Activated CD4-positive, alpha-beta T cell treated with anti-CD3 and anti-CD28 coated beads for 4 hours (primary cell): ENCODE measurements around the gene MEX3A.
"Not testable (repeated sequence)": the region's sequence is repeated elsewhere in the genome, so short reads cannot be mapped to it uniquely, and the experiment has no call there.

ENCODE experiments used
- DNase-seq, 2 donors: peaks; one replicate each; pipeline ENCODE4 v3.0.0-alpha.2; 2020

Gene MEX3A

GRCh38 chr1:156117414-156118176 is 35.3 kb upstream of the MEX3A start:
- DNase-seq: no peak

DNA sequence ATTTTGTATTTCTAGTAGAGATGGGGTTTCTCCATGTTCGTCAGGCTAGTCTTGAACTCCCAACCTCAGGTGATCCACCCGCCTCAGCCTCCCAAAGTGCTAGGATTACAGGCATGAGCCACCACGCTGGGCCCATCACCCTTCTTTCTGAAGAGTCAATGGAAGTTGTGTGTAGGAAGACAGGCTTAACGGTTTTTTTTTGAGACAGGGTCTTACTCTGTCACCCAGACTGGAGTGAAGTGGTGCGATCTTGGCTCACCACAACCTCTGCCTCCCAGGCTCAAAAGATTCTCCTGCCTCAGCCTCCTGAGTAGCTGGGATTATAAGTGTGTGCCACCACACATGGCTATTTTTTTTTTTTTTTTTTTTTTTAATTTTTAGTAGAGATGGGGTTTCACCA is 34.5 kb upstream of the MEX3A start:
- DNase-seq: not testable (repeated sequence)

DNA sequence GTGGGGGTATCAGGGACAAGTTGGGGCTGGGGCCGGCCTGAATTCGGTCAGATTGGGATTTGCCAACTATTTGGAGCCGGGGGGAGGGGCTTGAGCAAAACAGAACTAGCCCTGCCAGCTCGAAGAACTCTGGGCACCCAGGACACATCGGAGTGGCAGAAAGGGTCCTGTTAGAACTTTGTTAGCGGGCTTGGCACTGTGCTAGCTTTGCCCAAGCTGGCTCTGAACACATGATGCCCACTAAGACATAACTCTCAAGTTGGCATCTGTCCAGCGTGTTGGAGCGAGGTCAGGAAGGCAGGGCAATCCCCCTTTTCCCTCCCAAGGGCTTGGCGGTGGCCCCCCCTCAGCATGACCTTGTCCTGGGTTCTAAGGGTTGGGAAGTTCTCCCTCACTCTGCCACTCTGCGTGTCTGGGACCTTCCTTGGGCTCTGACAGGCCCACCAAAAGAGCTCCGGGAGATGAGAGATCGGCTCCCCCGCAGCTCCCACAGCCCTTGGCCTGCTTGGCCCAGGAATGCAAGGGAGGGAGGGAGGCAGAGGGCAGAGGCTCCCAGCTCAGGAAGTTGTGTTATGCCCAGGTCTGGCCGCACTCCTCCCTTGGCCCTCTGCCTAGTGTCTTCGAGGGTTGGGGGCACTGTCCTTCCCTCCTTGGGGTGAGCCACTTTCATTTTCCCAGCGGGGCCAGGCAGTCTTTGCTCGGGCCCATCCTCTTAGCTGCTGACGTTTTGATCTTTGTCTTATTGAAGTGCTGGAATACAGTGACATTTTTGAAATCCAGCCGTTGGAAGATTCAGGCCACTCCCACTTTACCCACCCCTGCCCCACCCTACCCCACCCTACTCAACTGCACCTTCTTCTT is 33.5 kb upstream of the MEX3A start:
- no peak for DNase-seq

- DNase-seq: no peak
Observed at GRCh38 chr1:156114919-156115513, 32.8 kb upstream of the MEX3A start.

DNA sequence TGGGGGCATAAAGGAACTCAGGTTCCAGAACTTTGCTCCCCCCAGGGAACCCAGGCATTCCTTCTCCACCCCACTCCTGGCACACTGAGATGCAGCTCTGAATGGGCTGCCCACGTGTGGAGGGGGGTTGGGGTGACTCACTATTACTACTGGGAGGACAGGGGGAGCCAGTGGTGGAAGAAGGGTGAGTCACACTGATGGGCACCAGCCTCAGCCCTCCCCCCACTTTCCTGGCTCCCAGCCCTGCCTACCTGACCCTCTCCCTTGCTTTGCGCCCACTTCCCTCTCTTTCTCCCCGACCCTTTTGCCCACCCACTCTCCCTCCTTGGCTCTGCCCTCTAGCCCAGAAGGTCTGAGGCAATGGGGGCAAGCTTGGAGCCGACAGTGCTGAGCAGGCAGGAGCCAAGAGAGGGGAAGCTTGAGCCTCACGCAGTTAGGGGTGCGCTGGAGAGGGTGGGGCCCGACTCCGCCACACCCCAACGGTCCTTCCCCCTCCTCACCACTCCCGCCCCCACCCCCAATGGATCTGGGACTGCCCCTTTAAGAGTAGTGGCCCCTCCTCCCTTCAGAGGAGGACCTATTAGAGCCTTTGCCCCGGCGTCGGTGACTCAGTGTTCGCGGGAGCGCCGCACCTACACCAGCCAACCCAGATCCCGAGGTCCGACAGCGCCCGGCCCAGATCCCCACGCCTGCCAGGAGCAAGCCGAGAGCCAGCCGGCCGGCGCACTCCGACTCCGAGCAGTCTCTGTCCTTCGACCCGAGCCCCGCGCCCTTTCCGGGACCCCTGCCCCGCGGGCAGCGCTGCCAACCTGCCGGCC is 32.0 kb upstream of the MEX3A start, which contains the start of gene LMNA:
Gene LMNA (plus strand): TSS at position 611 of the 818 bp plus-strand sequence. CDS start 208 bp downstream, outside the sequence.
- DNase-seq: peak; percentile 84 to 86

DNA sequence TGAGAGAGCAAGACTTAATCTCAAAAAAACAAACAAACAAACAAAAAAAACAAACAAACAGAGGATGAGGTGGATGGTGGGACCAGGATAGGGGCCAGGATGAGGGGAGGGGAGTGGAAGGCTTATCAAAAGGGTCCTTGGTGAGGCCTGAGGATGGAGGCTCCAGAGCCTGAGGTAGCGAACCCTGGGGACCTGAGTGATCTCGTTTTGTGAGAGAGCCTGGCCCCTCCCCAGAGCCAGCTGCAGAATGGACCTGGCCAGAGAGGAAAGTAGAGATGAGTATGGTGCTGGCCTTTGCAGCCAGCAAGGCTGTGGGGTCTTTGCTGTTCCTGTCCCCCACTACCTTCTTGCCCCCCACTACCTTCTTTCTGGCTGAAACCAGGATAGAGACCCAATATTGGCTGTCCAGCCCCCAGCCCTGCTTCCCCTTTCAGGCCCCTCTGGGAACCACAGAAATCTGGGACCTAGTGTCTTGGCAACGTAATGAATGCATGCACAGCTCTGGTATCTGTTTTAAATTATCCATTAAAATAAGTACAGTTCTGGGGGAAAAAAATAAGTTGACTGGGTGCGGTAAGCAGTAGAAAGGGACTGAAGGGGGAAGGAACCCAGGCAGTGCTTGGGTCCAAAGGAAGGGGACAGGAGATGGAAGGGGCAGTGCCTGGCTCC is 31.2 kb upstream of the MEX3A start:
- no peak for DNase-seq

DNA sequence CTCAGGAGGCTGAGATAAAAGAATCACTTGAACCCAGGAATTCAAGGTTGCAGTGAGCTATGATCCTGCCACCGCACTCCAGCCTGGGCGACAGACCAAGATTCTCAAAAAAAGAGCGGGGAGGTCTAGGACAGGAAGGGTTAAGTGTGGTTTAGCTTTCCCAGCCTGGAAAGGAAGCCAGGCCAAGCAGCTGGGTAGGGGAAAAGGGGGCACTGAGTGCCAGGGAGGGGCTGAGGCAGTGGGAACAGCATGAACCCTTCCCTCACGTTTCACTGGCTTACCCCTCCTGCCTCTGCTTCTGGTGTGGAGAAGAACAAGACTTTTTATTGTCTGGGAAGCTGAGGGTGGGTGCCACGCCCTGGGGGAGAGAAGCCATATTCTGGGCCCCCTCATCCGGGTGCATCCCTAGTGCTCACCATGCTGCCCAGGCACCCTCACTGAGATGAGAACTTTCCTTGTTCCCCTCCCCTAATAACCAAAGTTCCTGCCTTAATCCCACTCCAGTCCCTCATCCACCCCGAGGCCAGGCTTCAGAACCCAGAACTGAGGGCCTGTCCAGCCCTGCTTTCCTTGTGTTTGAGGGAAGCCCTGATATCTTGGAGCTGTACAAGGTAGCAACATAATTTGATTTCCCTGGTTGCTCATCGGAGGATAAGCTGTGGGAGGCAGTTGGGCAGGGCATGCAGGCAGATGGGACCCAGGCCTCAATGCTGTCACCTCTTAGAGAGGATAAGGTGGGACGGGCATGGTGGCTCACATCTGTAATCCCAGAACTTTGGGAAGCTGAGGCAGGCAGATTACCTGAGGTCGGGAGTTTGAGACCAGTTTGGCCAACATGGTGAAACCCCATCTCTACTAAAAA is 30.2 kb upstream of the MEX3A start:
- no peak for DNase-seq

DNA sequence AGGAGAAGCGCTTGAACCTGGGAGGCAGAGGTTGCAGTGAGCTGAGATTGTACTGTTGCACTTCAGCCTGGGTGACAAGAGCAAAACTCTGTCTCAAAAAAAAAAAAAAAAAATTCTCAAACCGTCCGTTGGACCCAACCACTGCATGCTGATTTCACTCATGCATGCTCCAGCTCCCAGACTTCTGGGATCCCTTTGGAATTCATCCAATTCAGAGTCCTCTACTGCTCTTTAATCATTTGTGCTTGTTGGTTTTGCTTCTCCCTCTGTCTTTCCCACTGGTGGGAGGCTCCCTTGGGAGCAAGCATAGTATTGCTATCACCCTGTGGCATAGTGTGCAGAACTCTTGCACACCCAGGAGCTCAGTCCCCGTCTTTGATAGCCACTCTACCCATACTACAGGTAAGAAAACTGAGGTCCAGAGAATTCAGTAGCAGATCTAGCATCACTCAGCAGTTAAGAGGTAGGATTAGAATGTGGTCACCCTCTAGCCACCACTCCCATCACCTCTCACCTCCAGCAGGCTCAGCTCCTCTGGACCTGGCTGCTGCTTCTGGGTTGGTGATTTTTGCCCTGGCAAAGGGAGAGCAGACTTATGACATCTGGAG is 29.2 kb upstream of the MEX3A start:
- DNase-seq: no peak

- no peak for DNase-seq
Observed at GRCh38 chr1:156110252-156110651, 28.0 kb upstream of the MEX3A start.

- DNase-seq: no peak
Observed at GRCh38 chr1:156108664-156109241, 26.5 kb upstream of the MEX3A start.

DNA sequence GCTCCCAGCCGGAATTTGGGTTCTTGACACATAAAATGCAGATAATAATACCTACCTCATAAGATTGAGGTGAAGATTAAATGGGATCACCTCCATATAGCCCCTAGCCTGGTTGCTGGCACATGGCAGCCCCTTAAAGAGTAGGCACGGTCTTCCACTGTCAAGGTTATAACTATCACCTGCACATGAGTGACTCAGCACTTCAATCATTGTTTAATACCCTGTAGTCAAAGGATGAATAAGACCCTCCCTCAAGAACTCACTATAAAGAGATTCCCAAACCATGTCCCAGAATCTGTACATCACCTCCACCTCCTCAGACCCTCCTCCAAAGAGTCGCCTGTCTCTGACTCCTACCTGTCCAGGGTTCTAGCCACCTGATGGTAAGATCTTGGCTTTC is 25.8 kb upstream of the MEX3A start:
- DNase-seq: no peak

DNA sequence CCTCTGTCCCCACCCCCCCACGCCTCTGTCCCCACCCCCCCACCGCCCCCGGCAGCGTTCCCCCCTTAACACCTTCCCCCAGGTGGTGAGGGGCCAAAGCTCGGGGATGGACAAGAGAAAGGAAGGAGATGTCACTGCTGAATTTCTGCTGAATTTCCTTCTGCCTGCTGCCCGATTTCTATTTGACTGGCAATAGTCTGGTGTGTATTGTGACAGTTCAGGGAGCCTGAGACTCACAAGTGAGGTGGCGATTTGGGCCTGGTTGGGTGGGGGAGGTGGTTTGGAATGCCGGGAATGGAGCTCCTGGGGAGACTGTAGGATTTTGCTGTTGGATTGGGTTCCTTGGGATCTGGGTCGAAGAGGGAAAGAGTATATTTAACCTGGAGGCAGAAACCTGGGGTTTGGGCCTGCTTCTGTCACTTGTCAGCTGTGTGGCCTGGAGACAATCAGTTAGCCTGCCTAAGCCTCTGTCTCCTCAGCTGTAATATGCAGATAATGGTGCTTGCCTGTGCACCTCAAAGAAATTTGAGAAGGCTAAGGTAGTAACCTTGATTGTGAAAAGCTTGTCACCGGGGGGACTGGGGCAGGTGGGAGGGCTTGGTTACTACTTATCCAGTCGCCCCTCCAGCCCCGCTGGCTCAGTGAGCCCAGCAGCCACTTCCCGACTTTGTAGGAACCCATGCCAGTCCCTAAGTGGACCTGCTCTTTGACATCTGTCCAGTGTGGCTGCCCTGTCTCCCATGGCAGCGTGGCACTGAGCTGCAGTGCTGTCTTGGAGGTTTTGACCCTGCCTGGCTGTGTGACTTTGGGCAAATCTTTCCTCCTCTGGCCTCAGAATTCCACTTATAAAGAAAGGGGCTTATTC is 24.6 kb upstream of the MEX3A start:
- DNase-seq: peak in 1 of 2 donors; percentile 31

GRCh38 chr1:156104861-156105832 is 22.9 kb upstream of the MEX3A start:
- DNase-seq: no peak

DNA sequence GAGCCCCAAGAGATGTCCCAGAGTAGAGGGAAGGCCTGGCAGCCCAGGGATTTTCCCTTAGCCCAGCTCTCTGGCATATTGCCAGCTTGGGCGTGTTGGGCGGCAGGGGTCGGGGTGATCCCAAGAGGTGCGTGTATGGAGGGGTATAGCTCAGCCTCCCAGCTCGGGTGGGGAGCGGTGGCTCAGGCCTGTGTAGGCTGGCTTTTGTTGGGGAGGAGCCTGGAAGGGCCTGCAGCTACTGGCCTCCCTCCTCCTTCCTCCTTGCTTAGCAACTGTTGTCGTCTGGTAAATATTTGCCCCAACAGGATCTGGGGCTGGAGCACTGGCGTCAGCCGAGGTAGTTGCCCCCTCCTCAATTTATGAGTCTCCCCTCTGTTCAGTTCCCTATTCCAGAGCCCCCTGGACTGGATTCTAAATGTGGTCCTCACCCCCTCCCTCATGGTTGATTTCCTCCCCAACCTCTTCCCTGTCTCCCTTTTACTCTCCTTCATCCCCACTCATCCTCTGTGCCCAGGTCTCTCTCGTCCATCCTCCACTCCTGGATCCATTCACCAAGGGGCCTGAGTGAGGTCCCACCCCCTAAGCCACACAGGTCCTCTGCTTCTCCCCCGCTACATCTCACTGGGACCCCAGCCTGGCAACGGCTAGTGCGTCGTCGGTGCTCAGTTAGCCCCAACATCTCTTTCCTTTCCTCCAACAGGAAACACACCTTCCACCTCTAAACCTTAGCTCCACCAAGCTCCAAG is 22.0 kb upstream of the MEX3A start:
- peak in 1 of 2 donors; percentile 39 for DNase-seq

GRCh38 chr1:156103521-156103947 is 21.3 kb upstream of the MEX3A start:
- peak; percentile 39 to 46 for DNase-seq

DNA sequence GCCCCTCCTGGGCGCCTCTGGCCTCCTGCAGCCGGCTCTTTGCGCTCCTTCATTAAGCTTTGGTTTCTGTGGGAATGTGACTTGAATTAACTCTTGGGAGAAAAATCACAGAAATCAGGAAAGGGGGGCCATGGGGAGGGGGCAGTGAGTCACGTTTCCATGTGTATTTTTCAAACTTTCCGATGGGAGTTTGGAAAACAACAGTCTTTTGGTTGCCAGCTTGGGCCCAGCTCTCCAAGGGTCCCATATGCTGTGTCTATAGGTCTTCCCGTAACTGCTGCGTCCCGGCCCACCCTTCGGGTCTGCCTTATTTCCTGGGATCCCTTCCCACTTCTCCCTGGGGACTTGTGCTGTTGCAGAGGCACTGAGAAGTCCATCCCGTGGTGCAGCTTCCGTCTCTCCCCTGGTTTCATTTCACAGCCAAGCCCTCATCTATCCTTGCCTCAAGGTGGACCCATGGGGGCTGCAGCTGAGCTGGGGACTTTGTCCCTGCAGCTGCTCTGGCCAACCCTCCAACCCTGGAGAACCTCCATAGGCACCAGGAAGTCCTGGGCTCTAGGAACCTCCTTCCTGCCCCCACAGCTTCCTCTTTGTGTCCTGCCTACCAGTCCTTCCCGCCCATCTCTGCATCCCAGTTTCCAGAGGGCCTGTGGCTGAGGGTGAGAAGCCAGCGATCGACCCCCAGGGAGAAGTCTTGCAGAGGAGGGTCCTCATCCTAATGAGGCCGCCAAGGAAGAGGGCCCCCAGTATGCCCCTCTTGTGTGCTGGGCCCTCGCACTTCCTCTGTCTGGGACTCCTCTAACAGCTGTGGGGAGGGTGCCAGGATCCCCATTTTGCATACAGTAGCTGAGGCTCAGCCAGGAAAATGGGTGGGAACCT is 20.6 kb upstream of the MEX3A start:
- no peak for DNase-seq
